Peyer's patch (tissue), 4 donors: ENCODE results near the gene MED22. TPM values are rescaled to one million over a fixed set of nuclear protein-coding genes. Genes with fewer than 3 reads are reported as not detected.

Experiments used
- DNase-seq, 3 donors: peaks; one replicate each; pipeline ENCODE4 v3.0.0-alpha.2; 2017 to 2019
- H3K27ac ChIP-seq, 4 donors: fragments of 200-600 bp; sonication (generic); one replicate each; pipeline ENCODE4 v1.5.1; 2016 to 2019
- H3K27me3 ChIP-seq, 2 donors: fragments of 200-600 bp; sonication (generic); one replicate each; pipeline ENCODE4 v1.5.1; 2019
- H3K36me3 ChIP-seq, 3 donors: fragments of 200-600 bp; sonication (generic); one replicate each; pipeline ENCODE4 v1.5.1; 2016 to 2019
- H3K4me1 ChIP-seq, 4 donors: fragments of 200-600 bp; sonication (generic); one replicate each; pipeline ENCODE4 v1.5.1; 2016 to 2019
- H3K4me3 ChIP-seq, 4 donors: fragments of 200-600 bp; sonication (generic); 1 replicate in 3 of 4; 2 replicates in 1 of 4; pipeline ENCODE4 v1.5.1; 2016 to 2019; ENCODE audit warnings: mild to moderate bottlenecking in 1 of 4
- H3K9me3 ChIP-seq, 4 donors: fragments of 200-600 bp; sonication (generic); one replicate each; pipeline ENCODE4 v1.5.1; 2016 to 2019; ENCODE audit warnings: mild to moderate bottlenecking in 1 of 4
- CTCF ChIP-seq, 6 experiments: fragments of 450-650 bp in 4 of 6; fragments of 200-600 bp in 2 of 6; sonication (generic) in 1 of 6; IDR thresholded peaks; one replicate each; pipeline ENCODE4 v1.5.1; 2017 to 2019; ENCODE audit warnings: antibody characterized with exemption in 6 of 6, mild to moderate bottlenecking in 3 of 6, moderate library complexity in 1 of 6
- POLR2A ChIP-seq, 2 donors: fragments of 450-650 bp; IDR thresholded peaks; one replicate each; pipeline ENCODE4 v1.5.1; 2017; ENCODE audit warnings: antibody characterized with exemption in 2 of 2, mild to moderate bottlenecking in 2 of 2, moderate library complexity in 2 of 2
- total RNA-seq, 4 donors: library from RNA; depleted of rRNA; stranded (reverse); fragments of >200 nt; gene quantifications; one replicate each; pipeline ENCODE4 v1.1.0, GENCODE V29; 2016

Gene MED22
- total RNA-seq, 4 donors from 2014 or later: 23.5 to 42.1 (median 31.2) TPM

GRCh38 chr9:133384736-133385321 is 36.9 kb upstream of the MED22 start:
- Histone ChIP-seq H3K27me3 (no peaks in the 10 kb centered on the region), H3K9me3 (no peaks in the 10 kb centered on the region), H3K4me3 (no peak overlapping the region), H3K36me3 (no peaks in the 10 kb centered on the region), H3K4me1 (no peaks in the 10 kb centered on the region), H3K27ac (no peak overlapping the region)
- DNase-seq: no peak
- TF ChIP-seq CTCF (IDR thresholded peaks at IDR 0.05) (no peak), POLR2A (IDR thresholded peaks at IDR 0.05) (no peak)

GRCh38 chr9:133383438-133383837 is 35.5 kb upstream of the MED22 start:
- Histone ChIP-seq H3K4me3 (no peak overlapping the region), H3K4me1 (no peaks in the 10 kb centered on the region), H3K27ac (no peak overlapping the region), H3K36me3 (no peaks in the 10 kb centered on the region), H3K9me3 (no peaks in the 10 kb centered on the region), H3K27me3 (no peaks in the 10 kb centered on the region)
- no peak for DNase-seq
- no peak for TF ChIP-seq POLR2A (IDR thresholded peaks at IDR 0.05)
- no peak for TF ChIP-seq CTCF (IDR thresholded peaks at IDR 0.05)

GRCh38 chr9:133382507-133383141 is 34.7 kb upstream of the MED22 start:
- no peaks in the 10 kb centered on the region for H3K9me3 ChIP-seq
- no peak for TF ChIP-seq CTCF (IDR thresholded peaks at IDR 0.05)
- no peak for TF ChIP-seq POLR2A (IDR thresholded peaks at IDR 0.05)
- no peak overlapping the region for H3K4me3 ChIP-seq
- no peaks in the 10 kb centered on the region for H3K36me3 ChIP-seq
- DNase-seq: no peak
- no peak overlapping the region for H3K27ac ChIP-seq
- H3K27me3 ChIP-seq: no peaks in the 10 kb centered on the region
- no peaks in the 10 kb centered on the region for H3K4me1 ChIP-seq

- DNase-seq: no peak
- TF ChIP-seq CTCF (IDR thresholded peaks at IDR 0.05): no peak
- no peak for TF ChIP-seq POLR2A (IDR thresholded peaks at IDR 0.05)
- Histone ChIP-seq H3K9me3 (no peaks in the 10 kb centered on the region), H3K27ac (no peak overlapping the region), H3K27me3 (no peaks in the 10 kb centered on the region), H3K4me3 (no peak overlapping the region), H3K36me3 (no peaks in the 10 kb centered on the region), H3K4me1 (peaks cover 0 to 6% (median 2%) of the 10 kb centered on the region in 4 donors)
Measured at GRCh38 chr9:133380734-133381133, 32.8 kb upstream of the MED22 start.

- no peak overlapping the region for H3K4me3 ChIP-seq
- H3K4me1 ChIP-seq: peaks cover 0 to 12% (median 6%) of the 10 kb centered on the region in 4 donors
- H3K9me3 ChIP-seq: no peaks in the 10 kb centered on the region
- TF ChIP-seq POLR2A (IDR thresholded peaks at IDR 0.05) (no peak), CTCF (IDR thresholded peaks at IDR 0.05) (no peak)
- DNase-seq: no peak
- no peaks in the 10 kb centered on the region for H3K36me3 ChIP-seq
- H3K27ac ChIP-seq: no peak overlapping the region
- no peaks in the 10 kb centered on the region for H3K27me3 ChIP-seq
Measured at GRCh38 chr9:133379153-133380086, 31.5 kb upstream of the MED22 start.
